HUES64 (cell line): Measurements from ENCODE around the gene SMIM10L2A.
A peak's percentile ranks its signal among the peaks of the same experiment; 100 is the strongest.
"Not testable (repeated sequence)": the region's sequence is repeated elsewhere in the genome, so short reads cannot be mapped to it uniquely, and the experiment has no call there.

Experiments
- H3K27ac ChIP-seq: 2 replicates; pipeline ENCODE4 v1.7.0; 2013; ENCODE audit warnings: low read depth, low read length, inconsistent platforms
- H3K27me3 ChIP-seq: 2 replicates; pipeline ENCODE4 v1.6.1; 2013; ENCODE audit warnings: mild to moderate bottlenecking, low read length; ENCODE audit not compliant: insufficient read depth
- H3K36me3 ChIP-seq: 2 replicates; pipeline ENCODE4 v1.6.1; 2013; ENCODE audit warnings: mild to moderate bottlenecking, low read length; ENCODE audit not compliant: insufficient read depth
- H3K4me1 ChIP-seq: 2 replicates; pipeline ENCODE4 v1.6.1; 2013; ENCODE audit warnings: mild to moderate bottlenecking, low read length, moderate library complexity; ENCODE audit not compliant: insufficient read depth
- H3K4me3 ChIP-seq: 2 replicates; pipeline ENCODE4 v1.5.1; 2013; ENCODE audit warnings: mild to moderate bottlenecking, low read length, moderate library complexity
- H3K9ac ChIP-seq: 2 replicates; pipeline ENCODE4 v1.6.1; 2013; ENCODE audit warnings: mild to moderate bottlenecking, low read depth, low read length
- H3K9me3 ChIP-seq: 2 replicates; pipeline ENCODE4 v1.6.1; 2013; ENCODE audit warnings: low read depth, low read length; ENCODE audit not compliant: insufficient read depth
- WGBS: fragments of 150-250, 120-280 bp; methylation state at CpG from one replicate; pipeline ENCODE4 v1.1.7; 2013; ENCODE audit warnings: missing lambda C conversion rate; 5-methylcytosine and 5-hydroxymethylcytosine counted together

Gene SMIM10L2A

GRCh38 chrX:135435139-135435922 is 13.6 kb downstream of the SMIM10L2A start:
- no peaks in the 10 kb centered on the region for H3K4me1 ChIP-seq
- 94% methylated on average over 31 of the region's 31 CpGs for WGBS
- no peaks in the 10 kb centered on the region for H3K9me3 ChIP-seq
- H3K27me3 ChIP-seq, result no peaks in the 10 kb centered on the region
- no peak overlapping the region for H3K9ac ChIP-seq
- no peak overlapping the region for H3K27ac ChIP-seq
- no peak overlapping the region for H3K4me3 ChIP-seq
- H3K36me3 ChIP-seq, result no peaks in the 10 kb centered on the region

DNA sequence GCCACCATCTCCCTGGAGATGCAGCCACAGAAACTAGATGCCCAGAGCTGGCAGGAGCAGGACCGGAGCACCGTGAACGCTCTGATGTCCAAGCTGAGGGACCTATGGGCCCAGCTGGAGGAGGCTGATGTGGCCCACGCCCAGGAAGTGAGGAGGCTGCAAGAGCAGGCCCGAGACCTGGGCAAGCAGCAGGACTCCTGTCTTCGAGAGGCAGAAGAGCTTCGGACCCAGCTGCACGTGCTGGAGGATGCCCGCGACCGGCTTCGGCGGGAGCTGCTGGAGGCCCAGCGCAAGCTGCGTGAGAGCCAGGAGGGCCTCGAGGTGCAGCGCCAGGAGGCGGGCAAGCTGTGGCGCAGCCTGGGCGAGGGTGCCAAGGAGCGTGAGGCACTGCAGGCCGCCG is 14.2 kb downstream of the SMIM10L2A start:
- no peaks in the 10 kb centered on the region for H3K4me1 ChIP-seq
- H3K4me3 ChIP-seq, result no peak overlapping the region
- no peaks in the 10 kb centered on the region for H3K9me3 ChIP-seq
- H3K9ac ChIP-seq, result no peak overlapping the region
- 95% methylated on average over 23 of the region's 23 CpGs for WGBS
- no peaks in the 10 kb centered on the region for H3K36me3 ChIP-seq
- no peaks in the 10 kb centered on the region for H3K27me3 ChIP-seq
- H3K27ac ChIP-seq, result no peak overlapping the region

GRCh38 chrX:135436456-135436855 is 14.7 kb downstream of the SMIM10L2A start:
- Histone ChIP-seq H3K9me3 (no peaks in the 10 kb centered on the region), H3K4me3 (no peak overlapping the region), H3K27ac (no peak overlapping the region), H3K27me3 (no peaks in the 10 kb centered on the region), H3K36me3 (no peaks in the 10 kb centered on the region), H3K9ac (no peak overlapping the region), H3K4me1 (no peaks in the 10 kb centered on the region)
- 96% methylated on average over 32 of the region's 32 CpGs for WGBS

- 92% methylated on average over 49 of the region's 49 CpGs for WGBS
- Histone ChIP-seq H3K4me3 (no peak overlapping the region), H3K9me3 (no peaks in the 10 kb centered on the region), H3K27ac (no peak overlapping the region), H3K27me3 (no peaks in the 10 kb centered on the region), H3K9ac (no peak overlapping the region), H3K36me3 (no peaks in the 10 kb centered on the region), H3K4me1 (no peaks in the 10 kb centered on the region)
Observed at GRCh38 chrX:135436966-135437866, 15.5 kb downstream of the SMIM10L2A start.

GRCh38 chrX:135437867-135438733 is 16.4 kb downstream of the SMIM10L2A start:
- Histone ChIP-seq H3K9me3 (no peaks in the 10 kb centered on the region), H3K27me3 (no peaks in the 10 kb centered on the region), H3K27ac (no peak overlapping the region), H3K36me3 (no peaks in the 10 kb centered on the region), H3K4me1 (no peaks in the 10 kb centered on the region), H3K9ac (no peak overlapping the region), H3K4me3 (no peak overlapping the region)
- WGBS, result 93% methylated on average over 28 of the region's 28 CpGs

GRCh38 chrX:135438734-135439043 is 16.9 kb downstream of the SMIM10L2A start:
- H3K9me3 ChIP-seq, result no peaks in the 10 kb centered on the region
- WGBS, result 84% methylated on average over 7 of the region's 7 CpGs

DNA sequence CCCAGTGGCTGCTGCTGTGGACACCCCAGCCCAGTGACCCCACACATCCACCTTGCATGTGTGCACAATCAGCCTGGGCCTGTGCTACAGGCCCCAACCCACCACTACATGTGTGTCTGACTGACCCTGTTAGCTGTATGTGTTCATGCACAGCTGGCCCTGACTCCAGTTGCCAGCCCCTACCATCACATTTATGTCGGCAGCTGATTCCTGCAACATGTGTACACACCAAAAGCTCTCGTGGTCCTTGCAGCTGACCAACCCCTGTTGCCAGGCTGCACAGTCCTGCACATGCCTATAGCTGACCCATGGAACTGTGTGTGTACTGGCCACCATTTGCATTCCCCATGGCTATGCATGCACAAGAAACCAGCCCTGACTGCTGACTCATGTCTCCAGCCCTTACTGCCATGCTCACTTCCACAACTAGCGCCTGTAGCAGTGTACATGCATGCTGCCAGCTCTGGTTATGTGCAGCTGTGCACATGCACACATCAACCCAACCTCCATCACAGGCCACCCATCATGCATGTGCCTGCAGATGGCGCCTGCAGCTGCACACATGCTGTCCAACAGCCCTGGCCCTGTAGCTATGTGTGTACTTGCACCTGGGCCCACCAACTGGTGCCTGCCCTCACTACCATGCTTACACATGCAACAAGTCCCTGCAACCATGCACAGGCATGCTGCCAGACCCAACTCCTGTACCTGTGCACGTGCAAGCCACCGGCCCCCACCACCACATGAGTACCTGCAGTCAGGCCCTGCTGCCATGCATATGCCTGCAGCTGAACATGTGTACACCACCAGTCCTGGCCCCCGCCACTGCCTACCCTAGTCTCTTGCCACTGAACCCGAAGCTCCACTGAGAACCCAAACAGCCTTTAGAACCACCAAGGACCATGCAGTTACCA is 28.1 kb downstream of the SMIM10L2A start:
- WGBS, result 93% methylated on average over 7 of the region's 8 CpGs
- Histone ChIP-seq H3K4me3 (no peak overlapping the region), H3K4me1 (peaks cover 5% of the 10 kb centered on the region; the same call in 1 of the 2 replicates), H3K9ac (no peak overlapping the region), H3K27ac (no peak overlapping the region), H3K27me3 (no peaks in the 10 kb centered on the region), H3K36me3 (no peaks in the 10 kb centered on the region), H3K9me3 (no peaks in the 10 kb centered on the region)

More at GRCh38 chrX:135438734-135439043, 16.9 kb downstream of the SMIM10L2A start:
- Histone ChIP-seq H3K36me3 (no peaks in the 10 kb centered on the region), H3K27me3 (no peaks in the 10 kb centered on the region), H3K4me1 (no peaks in the 10 kb centered on the region), H3K27ac (no peak overlapping the region), H3K4me3 (no peak overlapping the region), H3K9ac (no peak overlapping the region)

- Histone ChIP-seq H3K9me3 (peaks cover 12% of the 10 kb centered on the region), H3K4me3 (no peak overlapping the region), H3K36me3 (no peaks in the 10 kb centered on the region), H3K9ac (no peak overlapping the region), H3K27me3 (no peaks in the 10 kb centered on the region), H3K27ac (no peak overlapping the region), H3K4me1 (peaks cover 10% of the 10 kb centered on the region; the same call in 1 of the 2 replicates)
- WGBS, result 87% methylated on average over 3 of the region's 3 CpGs
Observed at GRCh38 chrX:135453381-135453780, 31.6 kb downstream of the SMIM10L2A start.

DNA sequence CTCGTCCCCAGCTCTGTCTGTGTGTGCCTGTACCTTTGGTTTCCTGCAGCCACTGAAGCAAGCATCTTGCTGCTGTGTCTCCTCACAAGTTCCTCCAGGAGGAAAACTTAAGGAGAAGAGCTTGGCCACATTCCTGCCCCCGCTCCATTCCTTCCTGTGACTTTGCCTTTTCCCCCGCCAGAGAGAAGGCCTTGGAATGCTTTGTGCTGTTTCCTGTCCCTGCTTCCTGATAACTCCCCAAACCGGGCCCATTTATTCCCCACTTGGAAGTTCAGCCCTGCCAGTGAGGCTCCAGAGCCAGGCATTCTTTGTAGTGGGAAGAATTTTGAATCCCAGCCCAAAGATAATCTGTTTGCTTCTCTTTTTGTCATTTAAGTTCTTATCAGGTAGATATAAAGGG is 33.1 kb downstream of the SMIM10L2A start:
- Histone ChIP-seq H3K4me3 (no peak overlapping the region), H3K27me3 (no peaks in the 10 kb centered on the region), H3K4me1 (peaks cover 10% of the 10 kb centered on the region; the same call in 1 of the 2 replicates), H3K9ac (no peak overlapping the region), H3K36me3 (no peaks in the 10 kb centered on the region), H3K9me3 (peaks cover 12% of the 10 kb centered on the region), H3K27ac (no peak overlapping the region)
- 52% methylated on average over 4 of the region's 4 CpGs for WGBS

DNA sequence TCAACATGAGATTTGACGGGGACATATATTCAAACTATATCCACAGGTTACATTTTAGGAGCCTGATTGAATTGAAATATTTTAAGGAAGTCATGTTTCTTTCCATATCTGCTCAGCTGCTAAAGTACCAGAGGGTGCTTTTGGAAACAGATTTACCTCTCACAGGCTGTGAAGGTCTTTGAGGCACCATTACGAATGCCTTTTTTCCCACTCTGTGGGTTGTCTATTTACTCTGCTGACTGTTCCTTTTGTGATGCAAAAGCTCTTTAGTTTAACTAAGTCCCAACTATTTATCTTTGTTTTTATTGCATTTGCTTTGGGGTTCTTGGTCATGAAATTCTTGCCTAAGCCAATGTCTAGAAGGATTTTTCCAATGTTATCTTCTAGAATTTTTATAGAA is 40.0 kb downstream of the SMIM10L2A start:
- not testable (repeated sequence) for H3K4me1 ChIP-seq, H3K4me3 ChIP-seq, H3K9ac ChIP-seq, H3K27me3 ChIP-seq, H3K36me3 ChIP-seq
- Histone ChIP-seq H3K27ac (peak overlapping the region; percentile 72; the same call in 1 of the 2 replicates), H3K9me3 (peaks cover 12% of the 10 kb centered on the region)
- 8% methylated on average over 1 of the region's 2 CpGs for WGBS
